NCI-H2029 (cell line): ENCODE measurements around the gene TJAP1.
"Not testable (repeated sequence)": the region's sequence is repeated elsewhere in the genome, so short reads cannot be mapped to it uniquely, and the experiment has no call there.

Experiments
- DNase-seq: peaks from one replicate; lab custom pipeline; 2025; lab: John Stamatoyannopoulos, UW

Gene TJAP1

GRCh38 chr6:43532201-43532600, 54.8 kb downstream of the TJAP1 start:
- no peak for DNase-seq

- not testable (repeated sequence) for DNase-seq
Observed at GRCh38 chr6:43538986-43539385, 61.6 kb downstream of the TJAP1 start.

- DNase-seq = not testable (repeated sequence)
Observed at GRCh38 chr6:43539409-43539808, 62.0 kb downstream of the TJAP1 start.

- no peak for DNase-seq
Observed at GRCh38 chr6:43540507-43540906, 63.1 kb downstream of the TJAP1 start.

GRCh38 chr6:43541774-43542471, 64.6 kb downstream of the TJAP1 start:
- DNase-seq = no peak

GRCh38 chr6:43544461-43544860, 67.1 kb downstream of the TJAP1 start:
- no peak for DNase-seq

GRCh38 chr6:43547222-43547621, 69.9 kb downstream of the TJAP1 start:
- DNase-seq = no peak
